ENCODE results near the gene GUCY1A1. TPM values are rescaled to one million over a fixed set of nuclear protein-coding genes. Genes with fewer than 3 reads are reported as not detected.

Gene GUCY1A1
- total RNA-seq, 1 donor from 2014 or later = 106 TPM

GRCh38 chr4:155711556-155711955 is 44.9 kb downstream of the GUCY1A1 start:
- ATAC-seq = no peak
- no peak for DNase-seq
- intact Hi-C loops (cut with micrococcal nuclease) = no loop called here

- DNase-seq = no peak
- intact Hi-C loops (cut with micrococcal nuclease) = no loop called here
- no peak for ATAC-seq
Measured at GRCh38 chr4:155712846-155713245, 46.2 kb downstream of the GUCY1A1 start.

GRCh38 chr4:155713911-155714310 is 47.3 kb downstream of the GUCY1A1 start:
- ATAC-seq = no peak
- no peak for DNase-seq
- intact Hi-C loops (cut with micrococcal nuclease) = no loop called here

- intact Hi-C loops (cut with micrococcal nuclease) = no loop called here
- no peak for DNase-seq
- ATAC-seq = no peak
Measured at GRCh38 chr4:155722336-155722735, 55.7 kb downstream of the GUCY1A1 start.

- DNase-seq (no peak), ATAC-seq (no peak)
- intact Hi-C loops (cut with micrococcal nuclease) = no loop called here
Measured at GRCh38 chr4:155722816-155723499, 56.3 kb downstream of the GUCY1A1 start.

- DNase-seq = no peak
- no peak for ATAC-seq
- intact Hi-C loops (cut with micrococcal nuclease) = no loop called here
Measured at GRCh38 chr4:155724731-155725130, 58.1 kb downstream of the GUCY1A1 start.

- peak; percentile 38 for ATAC-seq
- DNase-seq = no peak
- intact Hi-C loops (cut with micrococcal nuclease) = no loop called here
Measured at GRCh38 chr4:155734065-155734464, 67.4 kb downstream of the GUCY1A1 start.

GRCh38 chr4:155734951-155735350 is 68.3 kb downstream of the GUCY1A1 start:
- intact Hi-C loops (cut with micrococcal nuclease) = no loop called here
- no peak for DNase-seq
- no peak for ATAC-seq

- ATAC-seq = peak; percentile 24
- DNase-seq = no peak
- intact Hi-C loops (cut with micrococcal nuclease) = no loop called here
Measured at GRCh38 chr4:155735496-155735895, 68.8 kb downstream of the GUCY1A1 start.

- ATAC-seq = no peak
- no peak for DNase-seq
- intact Hi-C loops (cut with micrococcal nuclease) = no loop called here
Measured at GRCh38 chr4:155738548-155738947, 71.9 kb downstream of the GUCY1A1 start.

- intact Hi-C loops (cut with micrococcal nuclease) = no loop called here
- no peak for ATAC-seq
- DNase-seq = no peak
Measured at GRCh38 chr4:155741546-155741945, 74.9 kb downstream of the GUCY1A1 start.

- intact Hi-C loops (cut with micrococcal nuclease) = no loop called here
- ATAC-seq (no peak), DNase-seq (no peak)
Measured at GRCh38 chr4:155742310-155743015, 75.8 kb downstream of the GUCY1A1 start.

- intact Hi-C loops (cut with micrococcal nuclease) = no loop called here
- ATAC-seq = peak; percentile 50
- DNase-seq = no peak
Measured at GRCh38 chr4:155745984-155746383, 79.3 kb downstream of the GUCY1A1 start.

GRCh38 chr4:155748039-155748438 is 81.4 kb downstream of the GUCY1A1 start:
- ATAC-seq = no peak
- no peak for DNase-seq
- intact Hi-C loops (cut with micrococcal nuclease) = no loop called here

- DNase-seq (no peak), ATAC-seq (no peak)
- intact Hi-C loops (cut with micrococcal nuclease) = no loop called here
Measured at GRCh38 chr4:155749041-155749440, 82.4 kb downstream of the GUCY1A1 start.

GRCh38 chr4:155751569-155751968 is 84.9 kb downstream of the GUCY1A1 start:
- DNase-seq = no peak
- ATAC-seq = no peak
- intact Hi-C loops (cut with micrococcal nuclease) = no loop called here

- ATAC-seq (no peak), DNase-seq (no peak)
- intact Hi-C loops (cut with micrococcal nuclease) = no loop called here
Measured at GRCh38 chr4:155757745-155758265, 91.2 kb downstream of the GUCY1A1 start.

- peak; percentile 98 for ATAC-seq
- peak; percentile 96 for DNase-seq
- intact Hi-C loops (cut with micrococcal nuclease) = no loop called here
Measured at GRCh38 chr4:155758481-155759371, 92.1 kb downstream of the GUCY1A1 start, which contains the start of gene GUCY1B1. GUCY1B1 (plus strand) TSS chr4:155759021; CDS start chr4:155759141, 120 bp downstream.

- intact Hi-C loops (cut with micrococcal nuclease) = no loop called here
- ATAC-seq (peak; percentile 85), DNase-seq (peak; percentile 88)
Measured at GRCh38 chr4:155759372-155760252, 93.0 kb downstream of the GUCY1A1 start.
